ENCODE results near the gene UBE3B. TPM values are rescaled to one million over a fixed set of nuclear protein-coding genes. Genes with fewer than 3 reads are reported as not detected.

Gene UBE3B
- total RNA-seq, 1 experiment from 2014 or later, result 25.7 TPM

GRCh38 chr12:109458771-109459208 lies 18.6 kb upstream of the UBE3B start:
- no TSS peak for BruUV-seq (replicated peaks)
- no peak for ATAC-seq

GRCh38 chr12:109459247-109459646 lies 18.2 kb upstream of the UBE3B start:
- H3K36me3 ChIP-seq (ENCODE audit: low read depth, low read length), result peaks cover 47% of the 10 kb centered on the region

More at GRCh38 chr12:109458771-109459208, 18.6 kb upstream of the UBE3B start:
- no peak overlapping the region for H3K4me3 ChIP-seq (ENCODE audit: low read length)
- intact Hi-C loops (cut with micrococcal nuclease), result no loop called here
- ChIA-PET POLR2A (ENCODE audit: unreplicated experiment) (no interaction called here), CTCF (no interaction called here)
- H3K79me2 ChIP-seq (ENCODE audit: low read length), result peaks cover 53% of the 10 kb centered on the region
- TF ChIP-seq EZH2phosphoT487 (IDR thresholded peaks at IDR 0.05; ENCODE audit: borderline replicate concordance, low read length) (no peak), EZH2 (IDR thresholded peaks at IDR 0.05; ENCODE audit: low read length, unreplicated experiment) (no peak), CTCF (conservative IDR thresholded peaks at IDR 0.05; ENCODE audit: low read depth, low read length) (no peak)
- H4K20me1 ChIP-seq (ENCODE audit: low read length), result no peaks in the 10 kb centered on the region
- peaks cover 51% of the 10 kb centered on the region for H3K4me1 ChIP-seq (ENCODE audit: insufficient read depth, low read length)
- peak overlapping the region; percentile 48 for H3K27ac ChIP-seq (ENCODE audit: low read length)
- no peak for DNase-seq
- H2AFZ ChIP-seq (ENCODE audit: low read length), result no peak overlapping the region
- peaks cover 51% of the 10 kb centered on the region for H3K36me3 ChIP-seq (ENCODE audit: low read depth, low read length)
- H3K27me3 ChIP-seq (ENCODE audit: low read length), result no peaks in the 10 kb centered on the region
- H3F3A ChIP-seq (ENCODE audit: low read length, unreplicated experiment), result peaks cover 14% of the 10 kb centered on the region
- no peak overlapping the region for H3K4me2 ChIP-seq (ENCODE audit: low read length)
- H3K9me3 ChIP-seq (ENCODE audit: low read length), result no peaks in the 10 kb centered on the region
- no peaks in the 10 kb centered on the region for H3K9me2 ChIP-seq (replicated peaks; ENCODE audit: low read length)
- peak overlapping the region; percentile 21; the same call in 1 of the 2 replicates for H3K9ac ChIP-seq (ENCODE audit: low read length)

More at GRCh38 chr12:109459247-109459646, 18.2 kb upstream of the UBE3B start:
- Histone ChIP-seq H3K9me2 (replicated peaks; ENCODE audit: low read length) (no peaks in the 10 kb centered on the region), H3K4me3 (ENCODE audit: low read length) (no peak overlapping the region), H3K4me1 (ENCODE audit: insufficient read depth, low read length) (peaks cover 56% of the 10 kb centered on the region), H2AFZ (ENCODE audit: low read length) (no peak overlapping the region), H3K4me2 (ENCODE audit: low read length) (no peak overlapping the region), H4K20me1 (ENCODE audit: low read length) (no peaks in the 10 kb centered on the region), H3K9me3 (ENCODE audit: low read length) (no peaks in the 10 kb centered on the region), H3K27ac (ENCODE audit: low read length) (no peak overlapping the region), H3F3A (ENCODE audit: low read length, unreplicated experiment) (peaks cover 18% of the 10 kb centered on the region), H3K9ac (ENCODE audit: low read length) (no peak overlapping the region), H3K79me2 (ENCODE audit: low read length) (peaks cover 58% of the 10 kb centered on the region), H3K27me3 (ENCODE audit: low read length) (no peaks in the 10 kb centered on the region)
- BruUV-seq (replicated peaks), result no TSS peak
- no peak for DNase-seq
- POLR2A ChIA-PET (ENCODE audit: unreplicated experiment), result no interaction called here
- no peak for ATAC-seq
- intact Hi-C loops (cut with micrococcal nuclease), result no loop called here
- TF ChIP-seq EZH2 (IDR thresholded peaks at IDR 0.05; ENCODE audit: low read length, unreplicated experiment), result no peak
- no peak for TF ChIP-seq EZH2phosphoT487 (IDR thresholded peaks at IDR 0.05; ENCODE audit: borderline replicate concordance, low read length)
- no peak for TF ChIP-seq CTCF (conservative IDR thresholded peaks at IDR 0.05; ENCODE audit: low read depth, low read length)
- CTCF ChIA-PET, result no interaction called here

Data from PC-3 (cell line).